NCI-H1092 treated with DMSO at 0.1 percent for 48 hours (cell line): ENCODE results near the gene COX4I2.

ENCODE experiments used
- DNase-seq: peaks from one replicate; lab custom pipeline; 2025; lab: John Stamatoyannopoulos, UW

Gene COX4I2

DNA sequence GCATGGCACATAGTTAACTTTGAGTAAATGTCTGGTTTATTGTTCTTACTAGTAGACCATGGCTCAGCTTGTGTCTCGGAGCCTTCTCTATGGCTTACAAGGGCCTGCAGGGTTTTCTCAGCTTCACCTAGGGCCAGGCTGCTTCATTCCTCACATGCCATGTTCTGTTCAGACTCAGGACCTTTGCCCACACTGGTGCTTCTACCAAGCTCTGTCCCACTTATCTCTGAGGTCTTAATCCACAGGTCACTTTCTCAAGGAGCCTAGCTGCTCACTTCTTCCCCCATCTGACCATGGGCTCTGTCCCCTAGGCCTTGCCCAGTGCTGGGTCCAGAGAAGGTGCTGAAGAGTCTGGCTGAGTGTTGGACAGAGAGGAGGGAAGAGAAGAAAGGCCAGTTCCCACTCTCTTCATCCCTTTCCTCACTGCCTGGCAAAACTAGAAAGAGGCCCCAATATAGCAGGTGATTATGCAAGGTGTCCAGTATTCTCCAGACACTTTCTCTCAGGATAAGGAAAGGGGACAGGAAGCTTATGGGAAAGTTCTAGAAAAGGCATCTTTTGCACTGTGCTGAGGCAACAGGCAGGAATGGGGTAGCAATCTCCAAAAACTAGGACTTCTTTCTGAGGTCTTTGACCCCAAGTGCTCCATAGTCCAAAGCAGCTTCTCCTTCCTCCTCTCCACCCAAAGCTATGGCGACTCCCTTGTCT, 40.0 kb downstream of the COX4I2 start:
- no peak for DNase-seq

DNA sequence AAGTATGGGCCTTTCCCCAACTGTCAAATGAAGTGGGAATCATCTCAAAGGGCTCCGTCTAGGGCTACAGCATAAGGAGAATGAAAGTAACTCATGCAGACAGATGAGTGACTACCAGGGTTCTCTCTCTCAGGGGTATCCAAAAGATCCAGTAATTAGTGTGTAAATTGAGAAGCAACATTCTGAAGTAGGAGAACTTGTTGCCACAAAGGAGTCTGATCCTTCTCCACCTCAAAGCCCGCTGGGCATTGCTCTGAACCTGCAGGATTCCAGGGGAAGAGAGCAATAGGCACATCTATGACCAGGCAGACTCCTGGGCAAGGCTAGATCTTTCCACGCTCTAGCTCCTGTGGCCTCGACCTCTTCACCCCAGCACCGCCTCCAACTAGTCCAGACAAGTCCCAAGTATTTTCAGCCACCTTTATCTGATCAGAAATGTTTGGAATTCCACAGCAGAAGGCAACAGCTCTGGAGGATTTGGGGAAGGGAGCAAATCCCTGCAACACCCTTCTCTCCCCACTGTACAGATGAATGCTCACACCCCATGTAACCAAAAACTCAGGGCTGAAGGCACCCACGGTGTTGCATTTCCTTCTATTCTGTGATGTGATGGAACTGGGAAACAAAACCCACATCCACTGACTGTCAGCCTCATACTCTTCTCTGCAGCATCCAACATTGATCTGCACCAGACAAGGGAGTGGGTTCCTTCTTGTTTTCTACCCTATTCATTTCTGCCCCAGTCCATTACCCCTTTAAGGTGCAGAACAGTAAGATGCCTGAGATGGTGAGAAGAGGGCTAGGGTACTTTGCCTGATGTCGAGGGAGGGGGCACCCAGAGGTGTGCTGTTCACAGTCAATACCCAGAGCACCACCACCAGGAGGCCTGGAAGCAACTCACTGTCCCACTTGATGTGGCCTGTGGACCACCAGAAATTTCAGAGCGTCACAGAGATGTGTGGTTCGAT, 41.0 kb downstream of the COX4I2 start:
- no peak for DNase-seq

DNA sequence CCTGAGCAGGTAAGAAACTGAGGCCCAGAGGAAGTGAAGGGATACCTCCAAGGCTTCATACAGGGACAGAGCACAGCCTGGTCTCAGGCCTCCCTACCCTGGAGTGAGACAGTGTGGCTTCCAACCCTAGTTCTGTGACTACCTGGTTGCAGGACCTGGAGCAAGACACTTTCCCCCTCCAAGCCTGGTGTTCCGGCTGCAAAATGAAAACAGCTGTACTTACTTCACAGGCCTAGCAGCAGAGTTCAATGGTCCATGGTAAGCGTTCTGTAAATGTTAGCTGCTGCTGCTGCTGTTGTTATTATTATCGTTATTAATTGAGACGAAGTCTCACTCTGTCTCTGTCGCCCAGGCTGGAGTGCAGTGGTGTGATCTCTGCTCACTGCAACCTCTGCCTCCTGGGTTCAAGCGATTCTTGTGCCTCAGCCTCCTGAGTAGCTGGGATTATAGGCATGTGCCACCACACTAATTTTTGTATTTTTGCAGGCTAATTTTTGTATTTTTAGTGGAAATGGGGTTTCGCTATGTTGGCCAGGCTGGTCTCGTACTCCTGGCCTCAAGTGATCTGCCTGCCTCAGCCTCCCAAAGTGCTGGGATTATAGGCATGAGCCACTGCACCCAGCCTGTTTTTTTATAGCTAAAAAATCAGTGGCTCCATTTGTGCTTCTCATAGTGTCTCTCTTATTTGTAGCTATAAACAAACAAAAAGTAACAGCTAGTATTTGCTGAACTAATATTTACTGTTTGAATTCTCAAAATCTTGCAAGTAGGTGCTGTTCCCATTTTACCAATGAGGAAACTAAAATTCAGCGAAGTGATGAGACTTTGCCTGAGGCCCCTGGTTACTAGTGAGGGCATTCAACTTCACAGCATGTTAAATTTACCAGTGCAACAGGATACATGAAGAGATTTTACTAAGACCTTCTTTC, 41.9 kb downstream of the COX4I2 start:
- DNase-seq: no peak

DNA sequence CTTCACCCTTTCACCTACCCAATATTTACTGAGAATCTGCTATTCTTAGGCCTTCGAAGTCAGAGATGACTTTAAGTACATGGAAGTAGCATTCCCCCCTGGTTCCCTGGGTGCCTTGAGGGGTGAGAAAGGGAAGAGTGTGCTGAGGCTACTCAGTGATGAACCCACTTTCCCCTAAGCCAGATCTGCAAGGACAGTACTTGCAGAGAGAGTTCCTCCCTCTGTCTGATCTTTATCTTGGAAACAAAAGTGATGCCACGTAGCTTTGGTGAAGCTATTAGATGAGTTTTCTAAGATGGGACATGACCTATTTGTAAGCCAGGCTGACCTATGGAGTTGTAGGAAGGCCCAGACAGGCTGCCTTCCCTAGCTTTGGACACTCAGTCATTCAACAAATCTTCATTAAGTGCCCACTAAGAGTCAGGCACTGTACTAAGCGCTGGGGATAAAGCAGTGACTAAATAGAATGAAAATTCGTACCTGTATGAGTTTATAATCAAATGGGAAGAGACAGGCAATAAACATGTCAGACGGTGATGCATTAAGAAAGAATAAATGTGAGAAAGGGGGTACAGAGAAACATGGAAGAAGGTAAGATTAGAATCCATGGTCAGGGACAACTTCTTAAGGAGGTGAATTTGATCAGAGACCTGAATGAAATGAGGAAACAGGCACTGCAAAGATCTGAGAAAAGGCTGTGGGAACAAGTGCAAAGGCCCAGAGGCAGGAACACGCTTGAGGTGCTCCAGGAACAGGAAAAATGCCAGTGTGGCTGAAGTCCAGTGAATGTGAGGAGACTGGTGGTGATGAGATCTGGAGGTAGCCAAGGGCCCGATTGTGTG, 42.8 kb downstream of the COX4I2 start:
- no peak for DNase-seq

DNA sequence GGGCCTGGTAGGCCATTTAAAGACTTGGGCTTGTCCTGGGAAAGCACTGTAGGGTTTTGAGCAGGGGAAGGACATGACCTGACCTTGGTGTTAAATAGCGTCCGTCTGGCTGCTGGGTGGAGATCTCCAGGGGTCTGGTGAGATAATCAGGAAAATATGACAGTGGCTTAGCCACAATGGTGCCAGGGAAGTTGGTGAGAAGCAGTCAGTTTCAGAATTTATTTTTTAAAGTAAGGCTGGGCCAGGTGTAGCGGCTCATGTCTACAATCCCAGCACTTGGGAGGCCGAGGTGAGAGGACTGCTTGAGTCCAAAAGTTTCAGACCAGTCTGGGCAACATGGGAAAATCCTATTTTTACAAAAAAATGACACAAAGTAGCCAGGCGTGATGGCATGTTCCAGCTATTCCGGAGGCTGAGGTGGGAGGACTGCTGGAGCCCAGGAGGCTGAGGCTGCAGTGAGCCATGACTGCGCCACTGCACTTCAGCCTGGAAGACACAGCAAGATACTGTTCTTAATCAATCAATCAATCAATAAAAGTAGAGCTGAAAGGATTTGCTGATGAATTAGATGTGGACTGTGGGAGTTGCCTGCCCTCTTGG, 43.5 kb downstream of the COX4I2 start:
- no peak for DNase-seq

DNA sequence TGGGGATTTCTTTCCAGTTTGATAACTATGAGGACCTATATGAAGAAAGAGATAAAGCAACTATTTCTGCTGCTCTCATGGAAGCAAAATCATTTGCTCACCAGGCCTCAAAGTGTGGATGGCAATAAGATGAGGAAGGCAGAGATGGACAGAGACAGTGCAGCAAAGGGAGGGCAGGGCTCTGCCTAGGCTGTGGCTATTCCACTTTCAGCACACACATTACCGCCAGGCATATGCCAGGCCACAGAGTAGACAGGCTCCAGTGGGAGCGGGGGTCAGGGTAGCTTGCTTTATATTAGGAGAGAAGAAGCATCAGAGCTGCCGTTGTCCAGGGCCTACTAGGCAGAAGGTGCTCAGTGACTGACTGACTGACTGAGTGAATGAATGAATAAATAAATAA, 44.1 kb downstream of the COX4I2 start:
- no peak for DNase-seq

DNA sequence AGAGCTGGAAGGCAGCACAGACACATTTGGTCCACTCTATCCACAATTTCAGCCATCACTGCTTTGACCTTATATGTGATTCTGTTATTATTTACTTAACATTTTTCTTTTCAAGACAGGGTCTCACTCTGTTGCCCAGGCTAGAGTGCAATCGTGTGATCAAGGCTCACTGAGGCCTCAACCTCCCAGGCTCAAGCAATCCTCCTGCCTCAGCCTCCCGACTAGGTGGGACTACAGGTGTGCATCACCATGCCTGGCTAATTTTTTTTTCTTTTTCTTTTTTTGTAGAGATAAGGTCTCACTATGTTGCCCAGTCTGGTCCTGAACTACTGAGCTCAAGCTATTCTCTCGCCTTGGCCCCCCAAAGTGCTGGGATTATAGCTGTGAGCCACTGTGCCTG, 44.6 kb downstream of the COX4I2 start:
- DNase-seq: no peak

DNA sequence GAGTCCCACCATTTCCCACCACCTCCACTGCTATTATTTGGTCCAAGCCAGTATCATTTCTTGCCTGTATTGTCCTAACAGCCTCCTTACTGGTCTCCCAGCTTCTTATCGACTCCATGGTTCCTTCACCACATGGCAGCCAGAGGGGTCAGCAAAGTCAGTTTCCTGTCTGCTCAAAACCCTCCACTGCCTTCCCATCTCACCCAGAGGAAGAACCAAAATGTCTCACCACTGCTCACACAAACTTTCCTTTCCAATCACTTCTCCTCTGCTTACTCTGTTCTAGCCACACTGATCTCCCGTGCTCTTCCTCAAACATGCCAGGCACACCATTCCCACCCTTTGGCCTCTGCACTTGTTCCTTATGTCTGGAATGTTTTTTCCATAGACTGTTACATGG, 45.2 kb downstream of the COX4I2 start:
- DNase-seq: no peak

DNA sequence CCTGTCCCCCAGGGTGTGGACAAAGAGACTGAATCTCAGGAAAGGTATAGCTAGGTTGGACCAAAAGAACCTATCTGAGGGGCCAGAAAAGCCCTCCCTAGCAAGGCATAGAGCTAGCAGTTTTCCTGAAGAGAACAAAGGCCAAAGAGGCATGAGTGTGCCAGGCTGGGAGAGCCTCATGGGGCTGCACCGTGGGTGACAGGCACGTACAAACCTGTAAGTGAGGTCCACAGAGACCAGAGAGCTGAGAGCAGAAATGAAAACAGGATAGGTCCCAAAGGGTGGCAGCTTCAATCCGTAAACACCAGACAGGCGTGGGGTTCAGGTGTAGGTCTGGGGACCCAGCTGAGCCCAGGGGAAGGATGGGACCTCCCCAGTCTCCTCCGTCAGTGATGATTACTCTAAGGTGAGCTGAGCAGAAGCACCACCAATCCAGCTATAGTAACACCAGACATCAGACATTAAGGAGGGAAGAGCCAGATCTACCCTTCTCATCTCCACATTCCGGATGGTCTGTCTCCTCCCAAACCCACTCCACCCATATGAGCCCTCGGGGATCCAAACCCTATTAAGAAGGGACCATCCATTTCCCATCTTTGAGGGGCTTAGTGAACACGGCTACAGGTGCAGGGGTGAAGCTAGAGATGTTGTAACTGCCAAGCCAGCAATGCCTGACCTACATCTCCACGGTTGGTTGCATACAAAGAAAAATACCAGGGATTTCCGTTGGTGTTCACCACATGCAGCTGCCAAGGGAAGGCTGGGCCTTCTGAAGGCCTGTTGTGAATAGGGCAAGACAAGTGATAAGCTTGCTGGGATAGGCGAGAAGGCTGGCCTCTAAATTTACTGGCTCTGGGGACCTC, 46.7 kb downstream of the COX4I2 start:
- peak; percentile 30 for DNase-seq

DNA sequence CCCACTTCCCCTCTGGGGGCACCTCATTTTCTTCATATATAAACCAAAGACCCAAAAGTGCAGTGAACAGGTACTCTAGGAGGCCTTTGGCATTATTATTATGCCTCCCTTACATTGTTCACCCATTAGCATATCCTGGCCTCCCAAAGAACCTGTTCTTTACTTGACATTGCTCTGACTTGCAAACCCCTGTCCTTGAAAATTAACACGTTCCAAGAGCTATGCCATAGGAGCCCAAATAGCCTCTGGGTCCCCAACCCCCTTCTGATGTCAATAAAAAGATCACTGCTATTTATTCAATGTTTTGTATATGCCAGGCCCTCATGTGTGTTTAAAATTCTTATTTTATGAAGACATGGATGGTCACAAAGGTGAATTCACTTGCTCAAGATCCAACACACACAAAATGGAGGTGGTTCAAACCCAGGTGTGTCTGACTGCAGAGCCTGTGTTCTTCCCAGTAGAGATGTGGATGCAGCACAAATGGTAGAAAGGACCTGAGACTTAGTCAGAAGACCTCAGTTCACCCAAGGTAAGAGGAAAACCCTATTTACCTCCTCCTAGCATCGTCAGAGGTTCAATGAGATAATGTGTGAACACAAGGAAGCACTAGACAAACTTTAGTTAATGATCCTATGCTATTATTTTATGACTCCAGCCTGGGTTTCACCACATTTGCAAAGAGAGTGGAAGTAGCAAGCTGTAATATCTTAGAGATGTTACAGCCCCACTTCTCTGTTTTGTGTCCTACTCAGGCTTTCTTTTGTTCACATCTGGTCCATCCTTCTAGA, 48.3 kb downstream of the COX4I2 start:
- DNase-seq: no peak

DNA sequence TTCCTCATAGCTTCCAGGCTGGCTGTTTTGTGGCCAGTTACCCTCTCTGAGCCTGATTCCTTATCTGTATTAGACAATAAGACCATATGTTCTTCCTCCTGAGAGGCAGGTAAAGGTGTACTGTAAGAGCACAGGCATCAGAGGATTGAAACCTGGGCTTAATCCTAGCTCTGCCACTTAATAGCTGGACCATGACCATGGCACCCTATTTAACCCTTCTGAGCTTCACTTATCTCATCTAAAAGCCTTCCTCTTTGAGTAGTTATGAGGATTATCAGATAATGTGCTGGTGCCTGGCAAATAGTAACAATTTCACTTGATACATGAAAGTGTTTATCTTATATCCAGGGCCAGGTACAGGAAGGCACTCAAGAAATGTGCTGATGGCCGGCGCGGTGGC, 50.1 kb downstream of the COX4I2 start:
- DNase-seq: no peak

DNA sequence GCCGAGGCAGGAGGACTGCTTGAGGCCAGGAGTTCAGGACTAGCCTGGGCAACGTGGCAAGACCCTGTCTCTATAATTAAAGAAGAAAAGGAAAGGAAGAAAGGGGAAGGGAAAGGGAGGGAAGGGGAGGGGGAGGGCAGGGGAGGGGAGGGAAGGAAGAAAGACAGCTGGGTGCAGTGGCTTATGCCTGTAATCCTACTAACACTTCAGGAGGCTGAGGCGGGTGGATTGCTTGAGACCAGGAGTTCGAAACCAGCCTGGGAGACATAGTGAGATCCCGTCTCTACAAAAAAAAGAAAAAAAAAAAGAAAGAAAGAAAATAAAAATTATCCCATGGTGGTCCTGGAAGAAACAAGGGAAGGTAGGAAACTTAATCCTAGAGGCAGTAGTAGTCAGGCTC, 51.4 kb downstream of the COX4I2 start:
- no peak for DNase-seq

DNA sequence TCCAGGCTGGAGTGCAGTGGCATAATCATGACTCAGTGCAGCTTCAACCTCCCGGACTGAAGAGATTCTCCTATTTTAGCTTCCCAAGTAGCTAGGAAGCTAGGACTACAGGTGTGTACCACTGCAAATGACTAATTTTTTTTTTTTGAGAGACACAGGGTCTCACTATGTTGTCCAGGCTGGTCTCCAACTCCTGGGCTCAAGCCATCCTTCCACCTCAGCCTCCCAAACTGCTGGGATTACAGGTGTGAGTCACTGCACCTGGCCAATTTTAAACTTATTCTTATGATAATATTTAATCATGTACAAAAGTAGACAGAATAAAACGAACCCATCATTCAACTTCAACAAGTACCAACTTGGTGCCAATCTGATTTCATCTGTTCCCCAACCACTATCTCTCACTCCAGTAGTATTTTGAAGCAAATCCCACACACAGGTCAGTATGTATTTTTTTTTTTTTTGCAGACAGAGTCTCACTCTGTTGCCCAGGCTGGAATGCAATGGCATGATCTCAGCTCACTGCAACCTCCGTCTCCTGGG, 52.5 kb downstream of the COX4I2 start:
- DNase-seq: no peak

DNA sequence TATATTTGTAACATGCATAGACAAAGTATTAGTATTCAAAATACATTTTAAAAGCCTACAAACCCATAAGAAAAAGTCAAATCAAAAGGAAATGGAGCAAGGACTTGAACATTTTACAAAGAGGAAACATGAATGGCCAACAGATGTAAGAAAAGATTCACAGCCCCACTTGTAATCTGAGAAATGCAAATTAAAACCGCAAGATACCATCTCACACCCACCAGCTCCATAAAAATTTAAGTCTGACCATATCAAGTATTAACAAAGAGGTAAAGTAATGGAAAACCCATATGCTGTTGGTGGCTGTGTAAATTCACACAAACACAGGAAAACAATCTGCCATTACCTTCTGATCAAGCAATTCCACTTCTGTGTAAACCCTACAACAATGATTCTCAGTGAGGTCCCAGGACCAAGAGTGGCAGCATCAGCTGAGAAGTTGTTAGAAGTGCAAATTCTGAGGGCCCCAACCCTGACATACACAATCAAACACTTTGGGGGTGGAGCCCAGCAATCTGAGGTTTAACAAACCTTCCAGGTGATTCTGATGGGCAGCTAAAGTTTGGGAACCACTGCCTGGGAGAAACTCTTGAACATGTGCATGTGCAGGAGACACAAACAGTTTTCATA, 54.0 kb downstream of the COX4I2 start:
- DNase-seq: no peak

DNA sequence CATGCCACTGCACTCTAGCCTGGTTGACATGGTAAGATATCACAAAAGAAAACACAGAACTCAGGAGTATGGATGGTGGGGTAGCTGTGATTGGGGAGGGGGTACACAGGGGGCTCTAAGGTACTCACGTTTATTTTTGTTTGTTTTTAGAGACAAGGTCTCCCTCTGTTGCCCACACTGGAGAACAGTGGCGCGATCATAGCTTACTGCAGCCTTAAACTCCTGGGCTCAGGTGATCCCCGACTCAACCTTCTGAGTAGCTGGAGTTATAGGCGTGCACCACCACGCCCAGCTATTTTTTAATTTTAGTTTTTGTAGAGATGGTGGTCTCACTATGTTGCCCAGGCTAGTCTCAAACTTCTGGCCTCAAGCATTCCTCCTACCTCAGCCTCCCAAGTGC, 55.7 kb downstream of the COX4I2 start:
- no peak for DNase-seq

DNA sequence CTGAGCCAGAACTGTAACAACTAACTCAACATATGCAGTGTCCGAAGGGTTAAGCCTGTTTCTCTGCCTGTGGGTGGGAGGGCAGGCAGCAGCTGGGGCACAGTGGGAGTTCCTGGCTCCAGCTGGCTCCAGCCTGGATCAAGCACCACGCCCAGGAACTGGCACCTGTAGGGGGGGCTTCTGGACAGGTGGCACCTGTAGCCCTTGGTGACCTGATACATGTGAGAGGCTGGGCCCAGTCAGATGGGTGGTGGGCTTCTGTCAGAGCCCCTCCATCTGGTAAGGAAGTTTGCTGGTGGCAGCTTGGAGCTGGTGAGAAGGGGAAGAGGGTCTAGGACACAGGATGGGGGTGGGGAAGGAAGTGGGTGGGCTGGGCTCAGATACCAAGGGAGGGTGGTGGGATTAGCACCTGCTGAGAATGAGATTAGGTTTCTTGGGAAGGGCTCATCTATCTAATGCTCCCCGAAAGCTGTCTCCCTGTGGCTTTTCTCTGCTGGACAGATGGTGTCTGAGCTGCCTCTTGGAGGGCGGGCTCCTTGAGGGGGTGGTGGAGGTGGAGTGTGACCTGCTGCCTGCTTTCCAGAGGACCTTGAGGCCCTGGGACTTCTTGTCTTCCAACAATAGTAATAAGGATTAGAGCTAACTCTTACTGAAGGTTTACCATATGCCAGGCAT, 56.4 kb downstream of the COX4I2 start:
- DNase-seq: peak; percentile 16
